ENCODE results near the gene OR9Q1.

- TF ChIP-seq POLR2A (IDR thresholded peaks at IDR 0.05; ENCODE audit: low read length) (no peak), MAX (IDR thresholded peaks at IDR 0.05) (no peak), JUNB (IDR thresholded peaks at IDR 0.05) (no peak), JUN (IDR thresholded peaks at IDR 0.05) (no peak), REST (IDR thresholded peaks at IDR 0.05) (no peak), EP300 (IDR thresholded peaks at IDR 0.05) (no peak), RNF2 (IDR thresholded peaks at IDR 0.05; ENCODE audit: borderline replicate concordance, low read depth) (no peak), ZC3H11A (IDR thresholded peaks at IDR 0.05) (no peak), E2F6 (IDR thresholded peaks at IDR 0.05; ENCODE audit: borderline replicate concordance, low read depth) (no peak), RFX5 (IDR thresholded peaks at IDR 0.05) (no peak)
- TF ChIP-seq, protein P1, sequence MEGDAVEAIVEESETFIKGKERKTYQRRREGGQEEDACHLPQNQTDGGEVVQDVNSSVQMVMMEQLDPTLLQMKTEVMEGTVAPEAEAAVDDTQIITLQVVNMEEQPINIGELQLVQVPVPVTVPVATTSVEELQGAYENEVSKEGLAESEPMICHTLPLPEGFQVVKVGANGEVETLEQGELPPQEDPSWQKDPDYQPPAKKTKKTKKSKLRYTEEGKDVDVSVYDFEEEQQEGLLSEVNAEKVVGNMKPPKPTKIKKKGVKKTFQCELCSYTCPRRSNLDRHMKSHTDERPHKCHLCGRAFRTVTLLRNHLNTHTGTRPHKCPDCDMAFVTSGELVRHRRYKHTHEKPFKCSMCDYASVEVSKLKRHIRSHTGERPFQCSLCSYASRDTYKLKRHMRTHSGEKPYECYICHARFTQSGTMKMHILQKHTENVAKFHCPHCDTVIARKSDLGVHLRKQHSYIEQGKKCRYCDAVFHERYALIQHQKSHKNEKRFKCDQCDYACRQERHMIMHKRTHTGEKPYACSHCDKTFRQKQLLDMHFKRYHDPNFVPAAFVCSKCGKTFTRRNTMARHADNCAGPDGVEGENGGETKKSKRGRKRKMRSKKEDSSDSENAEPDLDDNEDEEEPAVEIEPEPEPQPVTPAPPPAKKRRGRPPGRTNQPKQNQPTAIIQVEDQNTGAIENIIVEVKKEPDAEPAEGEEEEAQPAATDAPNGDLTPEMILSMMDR (IDR thresholded peaks at IDR 0.05), result no peak
Measured at GRCh38 chr11:58060535-58060934, 36.9 kb downstream of the OR9Q1 start.
